Esophagus muscularis mucosa (tissue), 4 donors: ENCODE measurements around the gene FIGLA. TPM values are rescaled to one million over a fixed set of nuclear protein-coding genes. Genes with fewer than 3 reads are reported as not detected.
A peak's percentile ranks its signal among the peaks of the same experiment; 100 is the strongest.

Experiments
- DNase-seq: peaks from one replicate; pipeline ENCODE4 v3.0.0-alpha.2; 2017; ENCODE audit errors: extremely low spot score
- H3K27ac ChIP-seq, 4 donors: fragments of 200-600 bp; sonication (generic); replicated peaks in 1 of 4; 1 replicate in 3 of 4; 2 replicates in 1 of 4; pipeline ENCODE4 v1.5.1; 2016 to 2019; ENCODE audit warnings: mild to moderate bottlenecking in 1 of 4
- H3K27me3 ChIP-seq, 4 donors: fragments of 200-600 bp; sonication (generic); one replicate each; pipeline versions ENCODE4 v1.5.1 to v1.6.0; 2016 to 2019
- H3K36me3 ChIP-seq, 4 donors: fragments of 200-600 bp; sonication (generic); one replicate each; pipeline ENCODE4 v1.5.1; 2016 to 2019
- H3K4me1 ChIP-seq, 4 donors: fragments of 200-600 bp; sonication (generic); one replicate each; pipeline ENCODE4 v1.5.1; 2016 to 2019
- H3K4me3 ChIP-seq, 4 donors: fragments of 200-600 bp; sonication (generic); 1 replicate in 2 of 4; 2 replicates in 2 of 4; pipeline ENCODE4 v1.5.1; 2016 to 2019; ENCODE audit warnings: mild to moderate bottlenecking in 4 of 4, moderate library complexity in 1 of 4
- H3K9me3 ChIP-seq, 4 donors: fragments of 200-600 bp; sonication (generic); 1 replicate in 3 of 4; 2 replicates in 1 of 4; pipeline ENCODE4 v1.5.1; 2016 to 2019
- CTCF ChIP-seq, 3 experiments: fragments of 200-600 bp in 2 of 3; fragments of 450-650 bp in 1 of 3; sonication (generic) in 2 of 3; IDR thresholded peaks; one replicate each; pipeline ENCODE4 v1.5.1; 2017 to 2019; ENCODE audit warnings: antibody characterized with exemption in 3 of 3, mild to moderate bottlenecking in 2 of 3, moderate library complexity in 1 of 3
- EP300 ChIP-seq: sonication (generic); formaldehyde crosslinking; IDR thresholded peaks from one replicate; pipeline ENCODE4 v1.6.1; 2017; ENCODE audit warnings: antibody characterized with exemption
- POLR2A ChIP-seq: fragments of 450-650 bp; IDR thresholded peaks from one replicate; pipeline ENCODE4 v1.6.1; 2017; ENCODE audit warnings: antibody characterized with exemption, moderate library complexity, mild to moderate bottlenecking, low read depth
- POLR2AphosphoS5 ChIP-seq, 2 donors: sonication (generic); formaldehyde crosslinking; IDR thresholded peaks; one replicate each; pipeline ENCODE4 v1.6.1; 2017; ENCODE audit warnings: antibody characterized with exemption in 2 of 2
- WGBS: methylation state at CpG from one replicate; pipeline ENCODE4 v1.1.5; 2018; 5-methylcytosine and 5-hydroxymethylcytosine counted together
- intact Hi-C: fragments of 100-400 bp; cut with DNase I; formaldehyde crosslinking; loops from one replicate; pipeline ENCODE4 v1.15.1; 2023
- total RNA-seq, 4 donors: library from RNA; depleted of rRNA; stranded (reverse); fragments of >200 nt; gene quantifications; one replicate each; pipeline versions ENCODE4 v1.1.0 to v1.2.1, GENCODE V29; 2016

The FIGLA gene
- total RNA-seq, 4 donors from 2014 or later: not detected

DNA sequence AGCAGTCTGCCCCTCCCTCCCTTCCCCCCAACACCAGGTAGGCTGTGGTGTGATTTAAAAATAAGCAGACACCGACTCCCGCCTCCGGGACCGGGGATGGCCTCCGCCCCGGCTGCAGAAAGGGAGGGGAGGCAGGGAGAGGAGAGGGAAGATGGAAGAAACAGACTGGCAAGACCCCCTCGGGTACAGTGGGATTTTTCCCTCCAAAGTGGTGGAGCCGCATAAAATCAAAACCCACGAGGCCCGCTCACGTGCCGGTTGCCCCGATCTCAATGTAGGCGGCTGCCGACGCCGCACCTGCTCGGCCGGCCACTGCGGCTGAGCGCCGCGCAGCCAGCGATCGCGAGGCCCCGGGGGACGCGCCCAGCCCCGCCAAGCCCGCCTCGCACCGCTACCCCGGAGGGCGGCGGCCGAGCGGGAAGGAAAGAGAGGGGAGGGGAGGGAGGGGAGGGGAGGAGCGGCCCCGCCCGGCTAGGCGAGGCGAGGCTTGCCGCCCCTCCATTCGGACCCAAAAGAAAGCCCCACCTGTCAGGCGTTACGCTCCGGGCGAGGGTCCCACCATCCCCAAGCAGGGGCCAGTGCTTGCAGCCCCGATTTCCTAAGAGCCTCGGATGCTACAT, 23.3 kb downstream of the FIGLA start:
- H3K4me1 ChIP-seq: peaks cover 14 to 22% (median 17%) of the 10 kb centered on the region in 4 donors
- H3K4me3 ChIP-seq: peak overlapping the region; percentile 47 to 56 (median 51)
- intact Hi-C loops: no loop called here
- DNase-seq: no peak
- no peaks in the 10 kb centered on the region for H3K9me3 ChIP-seq
- TF ChIP-seq POLR2A (no peak), POLR2AphosphoS5 (IDR thresholded peaks at IDR 0.05) (no peak), CTCF (IDR thresholded peaks at IDR 0.05) (no peak), EP300 (no peak)
- no peaks in the 10 kb centered on the region for H3K36me3 ChIP-seq
- WGBS: 1% methylated on average over 33 of the region's 51 CpGs
- peak overlapping the region in 1 of 4 donors; percentile 43 for H3K27ac ChIP-seq
- H3K27me3 ChIP-seq: peaks cover 0 to 72% (median 16%) of the 10 kb centered on the region in 4 donors

- Histone ChIP-seq H3K4me1 (peaks cover 14 to 22% (median 17%) of the 10 kb centered on the region in 4 donors), H3K27me3 (peaks cover 0 to 66% (median 16%) of the 10 kb centered on the region in 4 donors), H3K9me3 (no peaks in the 10 kb centered on the region), H3K27ac (no peak overlapping the region), H3K36me3 (no peaks in the 10 kb centered on the region), H3K4me3 (peak overlapping the region; percentile 47 to 56 (median 51))
- DNase-seq: no peak
- 29% methylated on average over 7 of the region's 7 CpGs for WGBS
- intact Hi-C loops: no loop called here
- TF ChIP-seq POLR2A (no peak), EP300 (no peak), POLR2AphosphoS5 (IDR thresholded peaks at IDR 0.05) (no peak), CTCF (IDR thresholded peaks at IDR 0.05) (no peak)
These were observed 23.9 kb downstream of the FIGLA start for GRCh38 chr2:70766357-70767078.

GRCh38 chr2:70765507-70765906, 24.9 kb downstream of the FIGLA start:
- intact Hi-C loops: no loop called here
- Histone ChIP-seq H3K4me1 (peaks cover 14 to 22% (median 17%) of the 10 kb centered on the region in 4 donors), H3K27me3 (peaks cover 0 to 64% (median 16%) of the 10 kb centered on the region in 4 donors), H3K4me3 (no peak overlapping the region), H3K36me3 (no peaks in the 10 kb centered on the region), H3K27ac (no peak overlapping the region), H3K9me3 (no peaks in the 10 kb centered on the region)
- no peak for TF ChIP-seq POLR2AphosphoS5 (IDR thresholded peaks at IDR 0.05)
- TF ChIP-seq POLR2A: no peak
- TF ChIP-seq CTCF (IDR thresholded peaks at IDR 0.05): no peak
- no peak for TF ChIP-seq EP300
- WGBS: 86% methylated on average over 7 of the region's 7 CpGs
- no peak for DNase-seq

DNA sequence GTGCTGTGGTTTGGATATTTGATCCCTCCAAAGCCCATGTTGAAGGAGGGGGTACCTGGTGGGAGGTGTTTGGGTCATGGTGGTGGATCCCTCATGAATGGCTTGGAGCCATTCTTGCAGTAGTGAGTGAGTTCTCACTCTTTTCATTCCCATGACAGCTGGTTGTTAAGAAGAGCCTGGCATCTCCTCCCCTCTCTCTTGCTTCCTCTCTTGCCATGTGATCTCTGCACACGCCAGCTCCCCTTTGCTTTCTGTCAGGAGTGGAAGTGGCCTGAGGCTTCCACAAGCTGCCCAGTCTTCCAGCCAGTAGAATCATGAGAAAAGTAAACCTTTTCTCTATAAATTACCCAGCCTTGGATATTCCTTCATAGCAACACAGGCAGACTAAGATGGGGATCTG, 31.0 kb downstream of the FIGLA start:
- Histone ChIP-seq H3K4me1 (no peaks in the 10 kb centered on the region), H3K9me3 (no peaks in the 10 kb centered on the region), H3K27me3 (peaks cover 0 to 42% (median 1%) of the 10 kb centered on the region in 4 donors), H3K27ac (no peak overlapping the region), H3K4me3 (no peak overlapping the region), H3K36me3 (no peaks in the 10 kb centered on the region)
- DNase-seq: no peak
- intact Hi-C loops: no loop called here
- TF ChIP-seq POLR2A: no peak
- TF ChIP-seq CTCF (IDR thresholded peaks at IDR 0.05): no peak
- no peak for TF ChIP-seq EP300
- no peak for TF ChIP-seq POLR2AphosphoS5 (IDR thresholded peaks at IDR 0.05)
- WGBS: 78% methylated on average over 1 of the region's 1 CpG
